ENCODE results near the gene MTREX. TPM values are rescaled to one million over a fixed set of nuclear protein-coding genes. Genes with fewer than 3 reads are reported as not detected.

The MTREX gene
- polyA plus RNA-seq: 41.0 and 53.4 TPM in 2 replicates

GRCh38 chr5:55307383-55308253, at the start of gene MTREX, which contains the start of gene DHX29:
Gene MTREX (plus strand): TSS chr5:55307989. CDS start chr5:55308014, 25 bp downstream.
Gene DHX29 (minus strand): TSS chr5:55307694. CDS start chr5:55307573, 121 bp downstream.

Other genes with a start within 250 kb of the MTREX start
- gene GZMA, start 205.3 kb upstream of the MTREX start, polyA plus RNA-seq: not detected in 2 replicates
- 1.8 and 12.3 TPM in 2 replicates for gene GPX8, start 147.8 kb upstream of the MTREX start, polyA plus RNA-seq
- 0.21 TPM in 1 of 2 replicates, not detected in the other for gene CDC20B, start 134.8 kb upstream of the MTREX start, polyA plus RNA-seq
- gene MCIDAS, start 80.7 kb upstream of the MTREX start, polyA plus RNA-seq: not detected in 2 replicates
- gene CCNO, start 74.4 kb upstream of the MTREX start, polyA plus RNA-seq: 1.1 and 3.0 TPM in 2 replicates
- 32.1 and 57.0 TPM in 2 replicates for gene DHX29, start 295 bp upstream of the MTREX start, polyA plus RNA-seq
- gene PLPP1, start 227.0 kb downstream of the MTREX start, polyA plus RNA-seq: 128 and 165 TPM in 2 replicates

Measured in Purkinje cell (primary cell).